ENCODE measurements around the gene SIGLEC1.

SIGLEC1 gene

DNA sequence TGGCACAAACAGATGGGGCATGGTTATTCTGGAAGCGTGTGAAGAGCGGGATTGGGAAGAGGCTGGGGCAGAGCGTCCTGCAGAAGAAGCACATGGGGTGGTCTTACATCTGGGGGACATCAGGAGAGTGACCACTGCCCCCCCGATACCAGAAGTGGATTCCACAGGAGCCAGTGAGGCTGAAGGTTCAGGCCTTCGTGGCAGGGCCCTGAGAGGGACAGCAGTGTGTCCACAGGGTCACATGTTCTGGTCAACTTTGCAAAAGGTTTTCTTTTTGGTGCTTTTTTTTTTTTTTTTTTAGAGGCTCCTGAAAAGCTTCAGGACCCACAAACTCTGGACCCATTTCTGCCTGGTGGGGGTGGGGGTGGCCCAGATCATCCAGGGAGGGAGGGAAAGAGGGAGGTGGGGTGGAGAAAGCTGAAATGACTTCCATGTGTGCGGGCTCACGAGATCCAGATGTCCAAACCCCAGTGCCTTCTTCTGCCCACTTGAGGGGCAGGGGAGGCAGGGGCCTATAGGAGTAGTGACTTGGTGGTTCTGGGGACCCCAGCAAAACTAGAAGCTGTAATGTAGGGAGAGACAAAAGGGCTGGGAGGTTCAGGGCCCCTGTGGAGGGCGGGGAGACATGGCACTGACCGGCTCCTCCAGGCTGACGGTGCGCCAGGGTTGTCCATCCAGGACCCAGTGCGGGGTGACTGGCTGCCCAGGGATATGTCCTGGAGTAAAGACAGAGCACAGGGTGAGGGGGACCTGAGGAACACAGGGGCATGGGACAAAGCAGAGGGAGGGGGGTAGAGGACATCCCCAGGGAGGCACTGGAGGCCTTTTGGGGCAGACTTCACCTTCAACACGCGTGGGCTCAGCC is 33.3 kb downstream of the SIGLEC1 start:
- DNase-seq, result no peak

- no peak for DNase-seq
Measured at GRCh38 chr20:3678198-3678597, 34.2 kb downstream of the SIGLEC1 start.

- DNase-seq, result no peak
Measured at GRCh38 chr20:3677733-3678132, 34.7 kb downstream of the SIGLEC1 start.

DNA sequence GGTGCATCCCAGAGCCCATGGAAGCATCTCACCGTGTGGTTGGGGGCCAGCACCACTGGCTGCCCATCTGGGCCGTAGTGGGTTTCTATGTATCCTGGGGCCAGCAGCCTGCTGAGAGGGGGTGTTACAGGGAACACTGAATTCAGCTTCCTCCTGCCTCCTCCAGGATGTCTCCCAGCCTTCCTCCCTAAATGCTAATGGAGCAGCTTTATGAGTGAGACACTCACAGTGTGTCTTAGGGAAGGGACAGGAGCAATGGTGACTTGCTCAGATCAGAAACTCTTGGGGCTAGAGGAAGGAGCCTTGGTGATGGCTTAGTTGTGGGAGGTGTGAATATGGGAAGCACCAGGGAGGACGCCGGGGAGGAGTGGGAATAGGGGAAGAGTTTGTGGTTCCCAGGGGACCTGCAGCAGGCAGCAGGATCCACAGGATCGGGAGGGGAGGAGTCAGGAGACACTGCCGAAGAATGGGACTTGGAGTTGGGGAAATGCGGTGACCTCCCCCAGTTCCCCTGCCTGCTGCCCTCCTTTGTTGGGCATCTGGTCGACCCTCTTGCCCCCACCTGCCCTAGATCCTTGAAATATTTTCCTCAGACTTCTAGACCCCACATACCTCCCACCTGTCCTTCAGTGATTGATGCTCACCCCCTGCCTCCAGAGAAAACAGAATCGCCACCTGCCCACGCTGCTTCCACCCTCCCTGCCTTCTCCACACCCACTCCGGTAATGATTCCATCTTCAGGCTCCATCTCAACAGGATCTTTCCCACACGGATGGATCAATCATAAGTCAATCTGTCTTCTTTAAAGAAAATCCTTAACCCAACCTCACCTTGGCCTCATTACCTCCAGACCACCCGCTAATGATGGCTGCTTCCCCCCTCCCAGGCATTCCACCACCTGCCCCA is 37.2 kb downstream of the SIGLEC1 start:
- DNase-seq, result no peak

GRCh38 chr20:3674447-3674846 is 38.0 kb downstream of the SIGLEC1 start:
- DNase-seq, result no peak

GRCh38 chr20:3673221-3674070 is 39.0 kb downstream of the SIGLEC1 start:
- DNase-seq, result no peak

- no peak for DNase-seq
Measured at GRCh38 chr20:3672547-3673171, 39.7 kb downstream of the SIGLEC1 start.

DNA sequence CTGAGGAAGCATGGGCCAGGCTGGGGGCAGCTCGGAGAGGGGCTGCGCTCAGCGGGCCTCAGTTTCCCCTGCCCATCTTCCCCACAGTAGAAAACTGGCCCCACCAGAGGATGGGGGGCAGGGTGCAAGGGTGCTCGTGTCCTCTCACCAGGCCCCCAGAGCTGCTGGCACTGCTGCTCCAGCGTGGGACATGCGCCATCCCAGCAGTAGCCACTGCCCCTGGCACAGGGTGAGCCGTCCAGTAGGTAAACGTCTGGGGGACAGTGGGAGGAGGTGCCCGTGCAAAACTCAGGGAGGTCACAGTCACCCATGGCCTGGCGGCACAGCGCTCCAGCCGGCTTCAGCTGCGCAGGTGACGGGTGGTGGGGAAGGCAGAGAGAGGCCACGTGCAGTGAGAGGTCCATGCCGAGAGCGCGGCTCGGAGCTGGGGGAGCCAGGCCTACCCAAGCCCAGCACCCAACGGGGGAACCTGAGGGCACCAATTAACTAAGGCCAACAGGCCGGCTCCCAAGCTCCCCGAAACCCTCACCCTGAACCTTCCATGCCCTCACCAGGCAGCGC is 40.3 kb downstream of the SIGLEC1 start:
- no peak for DNase-seq

DNA sequence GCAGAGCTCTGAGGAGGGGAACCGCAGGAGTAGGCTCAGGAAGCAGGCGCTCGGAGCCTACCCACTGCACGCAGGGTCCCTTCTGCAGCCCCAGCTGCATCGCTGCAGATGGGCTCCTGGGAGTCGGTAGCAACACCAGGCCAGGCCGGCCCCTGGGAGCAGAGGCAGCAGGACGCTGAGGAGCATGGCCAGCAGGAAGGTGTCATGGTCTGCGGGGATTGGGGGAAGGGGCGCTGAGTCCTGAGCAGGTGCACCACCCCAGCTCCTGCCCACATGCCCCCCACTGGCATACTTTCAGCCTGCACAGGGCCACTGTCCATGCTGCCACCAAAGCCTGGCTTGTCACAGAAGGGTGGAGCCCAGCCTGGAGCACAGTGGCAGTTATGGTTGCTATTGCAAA is 41.5 kb downstream of the SIGLEC1 start:
- DNase-seq, result no peak

GRCh38 chr20:3670511-3670910 is 41.9 kb downstream of the SIGLEC1 start:
- DNase-seq, result no peak

GRCh38 chr20:3669710-3670367 is 42.6 kb downstream of the SIGLEC1 start:
- no peak for DNase-seq

GRCh38 chr20:3667434-3668037 is 44.9 kb downstream of the SIGLEC1 start:
- no peak for DNase-seq

DNA sequence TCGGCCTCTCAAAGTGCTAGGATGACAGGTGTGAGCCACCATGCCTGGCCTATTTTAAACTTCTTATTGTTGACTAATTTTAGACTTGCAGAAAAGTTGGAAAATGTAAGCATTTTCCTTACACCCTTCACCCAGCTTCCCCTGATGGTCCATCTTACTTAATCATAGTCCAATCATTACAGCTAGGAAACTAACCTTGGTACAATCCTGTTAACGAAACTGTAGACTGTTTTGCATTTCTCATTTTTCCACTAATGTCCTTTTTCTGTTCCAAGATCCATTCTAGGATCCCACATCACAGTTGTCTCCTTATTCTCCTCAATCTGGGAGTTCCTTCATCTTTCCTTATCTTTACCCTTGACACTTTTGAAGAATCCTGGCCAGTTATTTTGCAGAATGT is 48.5 kb downstream of the SIGLEC1 start:
- no peak for DNase-seq

- DNase-seq, result no peak
Measured at GRCh38 chr20:3663031-3663701, 49.2 kb downstream of the SIGLEC1 start, which contains the start of gene GFRA4. GFRA4 (minus strand) TSS chr20:3663399; CDS start chr20:3663399, 0 bp downstream.
